Kasumi-1 (cell line): ENCODE measurements around the gene MRPL43.

Experiments used
- DNase-seq, 2 experiments: peaks; one replicate each; lab custom pipeline; 2025; lab: John Stamatoyannopoulos, UW

MRPL43 gene

DNA sequence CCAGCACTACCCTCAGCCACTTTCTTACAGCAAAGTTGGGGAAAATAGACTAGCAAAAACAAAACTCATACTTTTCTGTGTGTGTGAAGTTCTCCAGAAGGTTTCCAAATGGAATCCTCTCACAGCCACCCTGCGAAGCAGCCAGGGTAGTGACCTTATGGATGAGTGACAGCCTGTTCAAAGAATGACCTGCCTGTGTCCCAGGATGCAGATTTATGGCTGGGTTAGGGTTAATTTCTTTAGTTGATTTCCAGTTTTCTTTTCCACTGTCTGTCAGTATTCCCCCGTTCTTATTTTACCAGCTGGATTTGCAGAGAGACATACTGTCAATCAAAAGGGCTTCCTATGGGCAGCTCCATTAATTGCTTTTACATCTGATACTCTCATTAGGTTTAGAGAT is 20.4 kb downstream of the MRPL43 start:
- no peak for DNase-seq

DNA sequence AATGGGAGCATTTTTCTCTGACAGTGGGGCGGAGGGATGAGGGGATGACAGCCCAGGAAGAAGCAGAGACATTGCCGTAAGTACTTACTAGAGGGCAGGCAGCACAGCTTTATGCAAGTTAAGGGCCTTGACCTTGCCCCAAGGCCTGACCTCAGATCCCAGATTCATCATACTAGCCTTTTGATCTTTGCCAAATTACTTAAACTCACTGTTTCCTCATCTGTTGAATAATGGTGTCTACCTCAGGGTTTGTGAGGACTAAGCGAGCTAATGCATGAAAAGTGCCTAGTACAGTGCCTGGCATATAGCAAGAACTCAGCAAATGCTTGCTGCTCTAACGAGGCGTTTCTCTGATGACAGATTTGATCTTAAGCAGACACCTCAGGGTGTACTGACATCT is 21.5 kb downstream of the MRPL43 start:
- no peak for DNase-seq

DNA sequence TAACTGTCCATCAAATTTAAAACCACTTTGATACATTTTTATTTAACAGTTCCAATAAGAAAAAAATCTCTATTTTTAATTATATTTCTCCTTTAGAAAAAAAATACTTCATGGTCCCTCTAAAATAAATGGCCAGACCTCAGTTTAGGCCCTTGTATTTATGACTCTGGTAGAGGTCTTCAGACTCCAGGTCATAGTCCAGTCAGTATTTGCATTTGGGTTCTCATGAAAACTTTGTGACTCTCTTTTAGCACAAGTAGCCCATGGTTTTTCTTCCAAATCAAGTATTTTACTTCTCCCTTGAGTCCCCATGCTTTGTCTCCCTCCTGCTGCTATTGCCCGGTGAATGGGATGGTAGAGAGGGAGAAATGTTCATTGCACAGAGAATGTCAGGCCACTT is 23.5 kb downstream of the MRPL43 start:
- DNase-seq: no peak

DNA sequence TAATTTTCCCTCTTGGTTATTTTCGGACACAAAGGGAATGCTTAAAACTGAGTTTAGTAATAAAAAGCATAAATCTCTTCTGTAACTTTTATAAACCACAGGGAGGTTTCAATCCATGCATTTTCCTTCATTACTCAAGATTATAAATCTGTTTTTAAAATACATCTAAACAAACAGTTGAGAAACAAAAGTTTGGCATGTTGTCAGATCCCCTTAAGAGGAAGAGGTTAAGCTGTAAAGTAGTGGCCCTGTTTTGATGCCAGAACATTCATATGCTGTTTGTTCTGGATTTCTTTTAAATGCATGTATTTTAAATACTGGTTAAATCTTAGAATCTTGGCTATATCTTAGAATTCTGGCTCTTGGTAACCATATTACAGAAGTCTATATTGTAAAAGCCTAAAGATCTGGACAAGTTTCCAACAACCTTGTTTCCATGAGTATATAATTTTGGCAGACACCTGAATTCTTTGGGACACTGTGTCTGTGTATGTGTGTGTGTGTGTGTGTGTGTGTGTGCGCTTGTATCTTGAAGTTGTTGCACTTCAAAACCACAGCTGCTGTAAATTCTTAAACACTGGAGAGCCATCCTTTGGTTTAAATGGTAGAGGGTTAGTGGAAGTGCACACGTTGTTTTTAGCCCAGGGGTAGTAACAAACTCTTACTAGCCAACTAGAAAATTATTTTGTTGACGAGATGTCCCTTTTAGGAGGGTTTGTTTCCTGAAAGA is 24.8 kb downstream of the MRPL43 start:
- DNase-seq: no peak

DNA sequence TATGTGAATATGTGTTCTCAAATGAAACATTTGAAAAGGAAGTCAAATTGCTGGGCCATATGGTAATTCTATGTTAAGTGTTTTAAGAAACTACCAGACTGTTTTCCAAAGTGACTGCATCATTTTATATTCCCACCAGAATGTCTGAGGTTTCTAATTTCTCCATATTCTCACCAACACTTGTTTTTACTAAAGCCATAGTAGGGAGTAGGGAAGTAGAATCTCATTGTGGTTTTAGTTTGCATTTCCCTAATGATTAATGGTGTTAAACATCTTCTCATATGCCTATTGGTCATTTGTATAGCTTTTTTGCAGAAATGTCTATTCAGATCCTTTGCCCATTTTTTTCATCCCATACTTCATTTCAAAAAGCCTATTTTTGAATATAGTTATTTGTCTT is 27.0 kb downstream of the MRPL43 start:
- no peak for DNase-seq

DNA sequence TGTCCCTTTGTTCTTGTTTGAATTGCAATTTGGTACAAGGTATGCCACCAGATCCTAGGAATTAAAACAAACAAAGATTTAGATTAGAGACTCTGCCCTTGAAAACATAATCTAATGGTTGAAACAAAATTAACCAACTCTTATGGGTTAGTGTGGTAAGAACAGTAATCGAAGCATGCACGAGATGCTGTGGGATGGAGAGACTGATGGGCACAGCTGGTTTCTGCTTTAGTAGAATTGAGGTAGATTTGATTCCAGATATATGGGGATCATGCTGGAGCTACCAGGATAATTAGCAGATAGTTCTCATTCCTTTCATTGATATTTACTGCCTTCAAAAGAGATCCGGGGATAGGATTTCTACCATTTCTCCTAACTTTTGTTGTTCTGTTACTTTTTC is 38.4 kb downstream of the MRPL43 start:
- DNase-seq: no peak

DNA sequence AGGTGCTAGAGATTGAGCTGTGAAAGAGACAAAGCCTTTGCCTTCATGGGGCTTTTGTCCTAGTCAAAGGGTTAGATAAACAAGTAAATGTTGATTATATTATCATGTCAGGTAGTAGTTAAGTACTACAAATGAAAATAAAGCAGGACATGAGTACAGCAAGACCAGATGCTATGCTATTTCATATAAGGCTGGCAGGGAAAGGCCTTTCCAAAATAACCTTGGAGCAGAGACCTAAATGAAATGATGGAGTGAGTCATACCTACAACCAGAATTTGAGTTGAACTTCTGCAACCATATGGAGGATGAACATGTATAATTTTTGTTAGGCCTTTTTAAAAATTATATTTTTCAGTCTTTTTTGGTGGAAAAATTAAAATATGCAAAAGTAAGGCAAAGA is 41.5 kb downstream of the MRPL43 start:
- no peak for DNase-seq

DNA sequence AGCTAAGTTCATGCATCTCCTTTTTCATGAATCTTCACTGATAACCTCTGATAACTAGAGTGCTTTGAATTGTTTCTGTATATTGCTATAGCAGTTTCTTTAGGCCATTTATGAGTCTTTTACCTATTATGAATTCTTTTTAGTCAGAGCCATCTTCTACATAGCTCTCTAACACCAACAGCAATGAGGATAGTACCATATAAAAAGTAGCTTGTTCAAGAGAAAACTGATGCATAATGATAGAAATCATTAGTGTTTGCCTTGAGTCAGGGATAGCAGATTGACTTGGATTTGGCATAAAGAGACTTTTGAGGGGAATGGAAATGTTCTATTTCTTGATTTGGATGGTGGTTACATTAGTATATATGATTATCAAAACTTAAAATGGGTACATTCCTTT is 43.8 kb downstream of the MRPL43 start:
- no peak for DNase-seq

DNA sequence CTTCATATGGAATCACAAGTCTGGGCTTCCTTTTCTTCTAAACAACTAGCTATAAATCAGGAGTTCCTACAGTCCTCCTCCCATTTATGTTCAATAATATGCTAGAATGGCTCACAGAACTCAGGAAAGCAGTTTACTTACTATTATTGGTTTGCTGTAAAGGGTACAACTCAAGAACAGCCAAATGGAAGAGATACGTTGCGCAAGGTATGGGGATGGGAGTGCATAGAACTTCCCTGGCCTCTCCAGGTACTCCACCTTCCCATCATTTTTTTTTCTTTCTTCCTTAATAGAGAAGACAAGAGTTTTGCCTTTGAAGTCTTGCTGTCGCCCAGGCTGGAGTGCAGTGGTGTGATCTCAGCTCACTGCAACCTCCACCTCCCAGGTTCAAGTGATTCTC is 45.1 kb downstream of the MRPL43 start:
- no peak for DNase-seq

DNA sequence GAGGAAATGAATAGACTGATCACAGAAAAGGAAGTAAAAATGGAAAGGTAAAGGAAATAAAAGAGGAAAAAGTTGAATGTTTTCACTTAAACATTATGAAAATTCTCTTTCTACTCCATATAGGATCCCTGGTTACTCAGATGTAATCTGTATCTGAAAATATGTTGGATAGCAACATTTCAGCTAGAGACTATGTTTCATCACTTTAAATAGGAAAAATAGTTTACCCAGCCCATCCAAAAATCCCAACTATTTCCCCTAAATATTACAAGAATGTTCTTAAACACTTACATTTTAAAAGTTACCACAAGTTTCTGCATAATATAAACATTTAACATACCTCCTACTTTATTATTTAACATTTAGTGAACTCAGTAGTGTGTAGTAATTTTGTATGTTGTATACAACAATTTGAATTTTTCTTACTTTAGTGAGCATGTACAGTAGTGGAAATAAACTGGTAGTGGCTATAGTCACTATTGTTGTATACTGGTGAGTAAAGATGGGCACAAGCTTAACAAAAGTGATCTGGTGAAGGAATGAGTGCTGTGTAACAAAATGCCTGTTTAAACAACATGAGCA is 47.4 kb downstream of the MRPL43 start:
- no peak for DNase-seq
